Prostate gland (tissue), 2 donors: Measurements from ENCODE around the gene PXDC1.

ENCODE experiments used
- CTCF ChIP-seq, 4 experiments: fragments of 200-600 bp in 2 of 4; fragments of 450-650 bp in 2 of 4; sonication (generic) in 2 of 4; IDR thresholded peaks; 1 replicate in 3 of 4; 2 replicates in 1 of 4; pipeline ENCODE4 v1.5.1; 2016 to 2019; ENCODE audit warnings: antibody characterized with exemption in 4 of 4, mild to moderate bottlenecking in 2 of 4, moderate library complexity in 2 of 4
- POLR2A ChIP-seq: fragments of 450-650 bp; IDR thresholded peaks from one replicate; pipeline ENCODE4 v1.6.1; 2016; ENCODE audit warnings: antibody characterized with exemption, mild to moderate bottlenecking
- POLR2AphosphoS5 ChIP-seq: sonication (generic); formaldehyde crosslinking; IDR thresholded peaks from one replicate; pipeline ENCODE4 v1.6.1; 2017; ENCODE audit warnings: antibody characterized with exemption

- no peak for TF ChIP-seq POLR2A
- TF ChIP-seq CTCF (IDR thresholded peaks at IDR 0.05) = no peak
- no peak for TF ChIP-seq POLR2AphosphoS5
Observed at GRCh38 chr6:3776881-3777507, 25.5 kb upstream of the PXDC1 start.
